ENCODE results near the gene ZNF862. TPM values are rescaled to one million over a fixed set of nuclear protein-coding genes. Genes with fewer than 3 reads are reported as not detected.

ZNF862 gene
- total and polyA plus RNA-seq, 2 of the 13 experiments (the other 11 are each of a cell fraction or from before 2014, with no cell fraction given): 0.89 to 2.0 TPM

- ChIA-PET CTCF (ENCODE audit: low intra/inter-chr PET ratio, low total read pairs) (no interaction called here), POLR2A (no interaction called here)
- TF ChIP-seq CENPX (CRISPR knock-in tag; IDR thresholded peaks at IDR 0.05): no peak
- TF ChIP-seq ZNF746 (CRISPR knock-in tag; IDR thresholded peaks at IDR 0.05): no peak
- no peak for TF ChIP-seq ETV6 (CRISPR knock-in tag; conservative IDR thresholded peaks at IDR 0.05)
- no peak for TF ChIP-seq ZNF850 (CRISPR knock-in tag; conservative IDR thresholded peaks at IDR 0.05)
- no peak for TF ChIP-seq ISL2 (CRISPR knock-in tag; IDR thresholded peaks at IDR 0.05)
- TF ChIP-seq EED (CRISPR knock-in tag; IDR thresholded peaks at IDR 0.05): no peak
- TF ChIP-seq ZFP41 (CRISPR knock-in tag; IDR thresholded peaks at IDR 0.05; ENCODE audit: borderline replicate concordance): no peak
- TF ChIP-seq HCFC1 (IDR thresholded peaks at IDR 0.05; ENCODE audit: low read depth, low read length): no peak
- TF ChIP-seq NR2F6 (IDR thresholded peaks at IDR 0.05): no peak
- TF ChIP-seq NR2F6 (CRISPR knock-in tag; IDR thresholded peaks at IDR 0.05): no peak
- no peak for TF ChIP-seq PHF20 (CRISPR knock-in tag; IDR thresholded peaks at IDR 0.05)
- no peak for TF ChIP-seq ZNF232 (CRISPR knock-in tag; IDR thresholded peaks at IDR 0.05; ENCODE audit: borderline replicate concordance)
- no peak for TF ChIP-seq RBM22 (optimal IDR thresholded peaks at IDR 0.05; ENCODE audit: low read length)
- no peak for TF ChIP-seq ZNF780A (CRISPR knock-in tag; IDR thresholded peaks at IDR 0.05)
- TF ChIP-seq DNMT1 (CRISPR knock-in tag; IDR thresholded peaks at IDR 0.05): no peak
- Histone ChIP-seq H3K36me3 (replicated peaks in 1 of 2; ENCODE audit: control insufficient read depth in 1 of 2, insufficient read depth in 2 of 2, low read length in 2 of 2) (no peaks in the 10 kb centered on the region), H3K4me2 (ENCODE audit: low read depth, low read length) (no peak overlapping the region), H2AFZ (ENCODE audit: low read length) (no peak overlapping the region), H3K27me3 (ENCODE audit: control insufficient read depth in 1 of 2, insufficient read depth in 2 of 2, low read length in 2 of 2) (peaks cover 2 to 3% of the 10 kb centered on the region in 2 experiments; a peak in 1 of 5 replicates), H3K27ac (ENCODE audit: extremely low read length, insufficient read depth, low read length) (no peak overlapping the region), H3K4me1 (ENCODE audit: insufficient read depth, low read length) (peaks cover 15% of the 10 kb centered on the region), H4K20me1 (ENCODE audit: insufficient read depth, low read length) (no peaks in the 10 kb centered on the region), H3K9ac (ENCODE audit: insufficient read depth, low read depth, low read length) (no peak overlapping the region), H3K4me3 (replicated peaks in 1 of 3; ENCODE audit: insufficient read depth in 1 of 3, low read depth in 2 of 3, low read length in 3 of 3) (no peak overlapping the region), H3K79me2 (ENCODE audit: insufficient read depth, low read length) (no peaks in the 10 kb centered on the region), H3K9me3 (ENCODE audit: low read length) (no peaks in the 10 kb centered on the region)
- ATAC-seq (no peak), DNase-seq (ENCODE audit: low spot score) (no peak), FAIRE-seq (no peak)
- in situ Hi-C loops (cut with HindIII; ENCODE audit: extremely low pct_ligation_motif_present, low pct_unique_long_range_greater_than_20kb) (no loop called here), intact Hi-C loops (cut with micrococcal nuclease; ENCODE audit: unreplicated experiment) (no loop called here)
- BruUV-seq (replicated peaks): no TSS peak
- WGBS (ENCODE audit: low lambda C conversion rate): 87% methylated on average over 8 of the region's 19 CpGs
These were observed 12.4 kb upstream of the ZNF862 start for GRCh38 chr7:149825567-149826343.
